GM23338 (cell line): ENCODE data around the gene TRIO. TPM values are rescaled to one million over a fixed set of nuclear protein-coding genes. Genes with fewer than 3 reads are reported as not detected.

ENCODE experiments used
- ATAC-seq: fragments of 200-7000 bp; cut with Tn5 transposase; 3 replicates; pipeline ENCODE4 v1.9.1; 2020
- DNase-seq: peaks from one replicate; pipeline ENCODE4 v3.0.0-alpha.2; 2015; ENCODE audit warnings: low spot score
- H2AFZ ChIP-seq: fragments of 200-600 bp; sonication (generic); 2 replicates; pipeline ENCODE4 v1.8.0; 2016; ENCODE audit warnings: antibody characterized with exemption, mild to moderate bottlenecking, moderate library complexity
- H3F3A ChIP-seq: fragments of 200-600 bp; sonication (generic); replicated peaks from 2 replicates; pipeline ENCODE4 v1.8.0; 2017; ENCODE audit warnings: antibody characterized with exemption, mixed run types, low read depth
- H3K27ac ChIP-seq: fragments of 200-600 bp; sonication (generic); 2 replicates; pipeline ENCODE4 v1.6.1; 2016; ENCODE audit warnings: low read depth
- H3K27me3 ChIP-seq: fragments of 200-600 bp; sonication (generic); 2 replicates; pipeline ENCODE4 v1.8.0; 2016; ENCODE audit warnings: mild to moderate bottlenecking, mixed run types, moderate library complexity; ENCODE audit not compliant: insufficient read depth
- H3K36me3 ChIP-seq: fragments of 200-600 bp; sonication (generic); 2 replicates; pipeline ENCODE4 v1.8.0; 2016; ENCODE audit warnings: mild to moderate bottlenecking; ENCODE audit not compliant: insufficient read depth
- H3K4me1 ChIP-seq: fragments of 200-600 bp; sonication (generic); 2 replicates; pipeline ENCODE4 v1.8.0; 2016; ENCODE audit warnings: mild to moderate bottlenecking, moderate library complexity; ENCODE audit not compliant: insufficient read depth
- H3K4me2 ChIP-seq: fragments of 200-600 bp; sonication (generic); 2 replicates; pipeline ENCODE4 v1.7.1; 2017; ENCODE audit warnings: mixed run types
- H3K4me3 ChIP-seq: fragments of 200-600 bp; sonication (generic); 2 replicates; pipeline ENCODE4 v1.6.1; 2016; ENCODE audit warnings: mixed run types
- H3K79me2 ChIP-seq: fragments of 200-600 bp; sonication (generic); replicated peaks from 2 replicates; pipeline ENCODE4 v1.8.0; 2017; ENCODE audit warnings: mild to moderate bottlenecking; ENCODE audit not compliant: insufficient read depth
- H3K9me2 ChIP-seq: fragments of 200-600 bp; sonication (generic); 2 replicates; pipeline ENCODE4 v1.8.0; 2017; ENCODE audit not compliant: insufficient read depth
- H4K20me1 ChIP-seq: fragments of 200-600 bp; sonication (generic); replicated peaks from 2 replicates; pipeline ENCODE4 v1.8.0; 2017; ENCODE audit warnings: mild to moderate bottlenecking; ENCODE audit not compliant: insufficient read depth
- H3K27ac Mint-ChIP-seq: 2 replicates; pipeline ENCODE4 v1.8.0; 2020; ENCODE audit warnings: inconsistent platforms, mild to moderate bottlenecking, moderate library complexity, mixed read lengths
- H3K27me3 Mint-ChIP-seq: 3 replicates; pipeline ENCODE4 v1.8.0; 2022; ENCODE audit warnings: low read depth, mild to moderate bottlenecking, moderate library complexity, mixed read lengths, inconsistent platforms; ENCODE audit not compliant: insufficient read depth, poor library complexity
- H3K36me3 Mint-ChIP-seq: 3 replicates; pipeline ENCODE4 v1.8.0; 2021; ENCODE audit warnings: low read depth, mild to moderate bottlenecking, inconsistent platforms, moderate library complexity, mixed read lengths
- H3K4me1 Mint-ChIP-seq: 3 replicates; pipeline ENCODE4 v1.8.0; 2020; ENCODE audit warnings: mild to moderate bottlenecking, inconsistent platforms, mixed read lengths
- H3K4me3 Mint-ChIP-seq: 3 replicates; pipeline ENCODE4 v1.8.0; 2021; ENCODE audit warnings: moderate library complexity, mild to moderate bottlenecking, inconsistent platforms, mixed read lengths
- H3K9me3 Mint-ChIP-seq: 3 replicates; pipeline ENCODE4 v1.8.0; 2020; ENCODE audit warnings: moderate library complexity, mild to moderate bottlenecking, inconsistent platforms, mixed read lengths
- CREB1 ChIP-seq: fragments of 250-450 bp; sonication (Bioruptor Pico); IDR thresholded peaks from 2 replicates; pipeline ENCODE4 v1.5.0; 2020; ENCODE audit warnings: low read depth, mild to moderate bottlenecking, moderate library complexity
- CTCF ChIP-seq, 2 experiments: fragments of 200-600 bp in 1 of 2; sonication (generic) in 1 of 2; conservative IDR thresholded peaks; 2 replicates each; pipeline versions ENCODE4 v1.5.1 to v1.6.1; 2016 to 2017; ENCODE audit warnings: antibody characterized with exemption in 2 of 2, low read depth in 2 of 2, mild to moderate bottlenecking in 2 of 2, moderate library complexity in 1 of 2
- ETS1 ChIP-seq: IDR thresholded peaks from 2 replicates; pipeline ENCODE4 v1.6.1; 2016; ENCODE audit warnings: antibody characterized with exemption
- EZH2 ChIP-seq: fragments of 200-600 bp; sonication (generic); IDR thresholded peaks from one replicate; pipeline ENCODE4 v1.8.0; 2017; ENCODE audit warnings: antibody characterized with exemption, mild to moderate bottlenecking, low read depth; ENCODE audit not compliant: unreplicated experiment
- EZH2phosphoT487 ChIP-seq: fragments of 200-600 bp; sonication (generic); IDR thresholded peaks from one replicate; pipeline ENCODE4 v1.8.1; 2018; ENCODE audit warnings: antibody characterized with exemption; ENCODE audit not compliant: unreplicated experiment
- JUNB ChIP-seq: IDR thresholded peaks from one replicate; pipeline ENCODE4 v1.6.1; 2016; ENCODE audit warnings: antibody characterized with exemption; ENCODE audit not compliant: unreplicated experiment
- NANOG ChIP-seq: IDR thresholded peaks from 2 replicates; pipeline ENCODE4 v1.6.1; 2016; ENCODE audit warnings: antibody characterized with exemption, borderline replicate concordance
- POLR2AphosphoS5 ChIP-seq: IDR thresholded peaks from 2 replicates; pipeline ENCODE4 v1.6.1; 2016; ENCODE audit warnings: antibody characterized with exemption, low read depth
- REST ChIP-seq: IDR thresholded peaks from one replicate; pipeline ENCODE4 v1.6.1; 2018; ENCODE audit warnings: antibody characterized with exemption; ENCODE audit not compliant: unreplicated experiment
- STAT1 ChIP-seq: IDR thresholded peaks from one replicate; pipeline ENCODE4 v1.6.1; 2016; ENCODE audit warnings: antibody characterized with exemption; ENCODE audit not compliant: unreplicated experiment
- ZNF114 ChIP-seq: fragments of 250-450 bp; sonication (Bioruptor Pico); IDR thresholded peaks from 2 replicates; pipeline ENCODE4 v1.5.0; 2020; ENCODE audit warnings: mild to moderate bottlenecking, moderate library complexity
- ZNF331 ChIP-seq: fragments of 250-450 bp; sonication (Bioruptor Pico); IDR thresholded peaks from 2 replicates; pipeline ENCODE4 v1.5.0; 2020; ENCODE audit warnings: low read depth, mild to moderate bottlenecking, moderate library complexity
- ZNF462 ChIP-seq: fragments of 250-450 bp; sonication (Bioruptor Pico); IDR thresholded peaks from 2 replicates; pipeline ENCODE4 v1.5.0; 2020; ENCODE audit warnings: mild to moderate bottlenecking, moderate library complexity
- polyA plus RNA-seq: library from polyadenylated mRNA; unstranded; fragments of >200 nt; fragmentation: Nextera tagmentation; extraction: Ambion mirVana; gene quantifications from 2 replicates; pipeline ENCODE4 v1.2.1, GENCODE V29; 2016
- total RNA-seq: library from RNA; depleted of rRNA; stranded (reverse); fragments of >200 nt; shearing (Covaris generic); gene quantifications from 2 replicates; pipeline ENCODE4 v1.2.3, GENCODE V29; 2014

The TRIO gene
- total and polyA plus RNA-seq, 2 experiments from 2014 or later = 13.8 to 113 TPM

GRCh38 chr5:14551211-14551610 is 408.1 kb downstream of the TRIO start:
- H3K4me3 ChIP-seq = no peak overlapping the region
- no peak for TF ChIP-seq CTCF (conservative IDR thresholded peaks at IDR 0.05; ENCODE audit: low read depth in 2 of 2)
- TF ChIP-seq ZNF114 = no peak
- no peak for TF ChIP-seq ETS1
- TF ChIP-seq ZNF331 (CRISPR knock-in tag) = no peak
- TF ChIP-seq JUNB = no peak
- TF ChIP-seq ZNF462 (CRISPR knock-in tag) = no peak
- TF ChIP-seq POLR2AphosphoS5 = no peak
- TF ChIP-seq CREB1 (CRISPR knock-in tag) = no peak
- TF ChIP-seq NANOG = no peak
- no peak for TF ChIP-seq REST
- TF ChIP-seq STAT1 = no peak
- TF ChIP-seq EZH2 = no peak
- no peak for TF ChIP-seq EZH2phosphoT487
- no peaks in the 10 kb centered on the region for H3F3A ChIP-seq
- Mint-ChIP-seq H3K27ac (no peak overlapping the region), H3K27me3 (peaks cover 1% of the 10 kb centered on the region), H3K36me3 (no peaks in the 10 kb centered on the region), H3K9me3 (peaks cover 5% of the 10 kb centered on the region; the same call in 2 of the 3 replicates), H3K4me1 (no peaks in the 10 kb centered on the region), H3K4me3 (no peak overlapping the region)
- H4K20me1 ChIP-seq = no peaks in the 10 kb centered on the region
- no peak overlapping the region for H2AFZ ChIP-seq
- H3K4me1 ChIP-seq = no peaks in the 10 kb centered on the region
- H3K27me3 ChIP-seq = no peaks in the 10 kb centered on the region
- peaks cover 3% of the 10 kb centered on the region; the same call in 1 of the 2 replicates for H3K9me2 ChIP-seq
- ATAC-seq (no peak), DNase-seq (no peak)
- no peak overlapping the region for H3K4me2 ChIP-seq
- no peaks in the 10 kb centered on the region for H3K36me3 ChIP-seq
- H3K27ac ChIP-seq = no peak overlapping the region
- no peaks in the 10 kb centered on the region for H3K79me2 ChIP-seq
